HG02943 (cell line): ENCODE measurements around the gene GRIK2.

Experiments
- ATAC-seq: cut with Tn5 transposase; IDR thresholded peaks from one replicate; pipeline ENCODE4 v1.9.1; 2021; ENCODE audit warnings: mild to moderate bottlenecking, low read depth, moderate library complexity; ENCODE audit not compliant: unreplicated experiment

The GRIK2 gene

GRCh38 chr6:101840100-101840499, 446.6 kb downstream of the GRIK2 start:
- no peak for ATAC-seq

DNA sequence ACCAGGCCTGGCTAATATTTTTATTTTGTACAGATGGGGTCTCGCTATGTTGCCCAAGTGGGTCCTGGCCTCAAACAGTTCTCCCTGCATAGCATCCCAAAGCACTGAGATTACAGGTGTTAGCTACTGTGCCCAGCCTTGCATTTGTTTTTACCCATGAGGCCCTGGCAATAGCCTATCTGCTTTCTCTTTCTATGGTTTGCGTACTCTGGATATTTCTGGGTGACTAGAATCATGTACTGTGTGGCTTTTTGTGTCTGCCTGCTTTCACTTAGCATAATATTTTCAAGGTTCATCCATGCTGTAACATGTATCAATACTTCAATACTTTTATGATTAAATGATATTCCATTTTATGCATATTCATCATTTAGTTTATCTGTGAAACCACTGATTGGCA, 451.7 kb downstream of the GRIK2 start:
- no peak for ATAC-seq

- ATAC-seq, result no peak
Observed at GRCh38 chr6:101845621-101846020, 452.1 kb downstream of the GRIK2 start.

DNA sequence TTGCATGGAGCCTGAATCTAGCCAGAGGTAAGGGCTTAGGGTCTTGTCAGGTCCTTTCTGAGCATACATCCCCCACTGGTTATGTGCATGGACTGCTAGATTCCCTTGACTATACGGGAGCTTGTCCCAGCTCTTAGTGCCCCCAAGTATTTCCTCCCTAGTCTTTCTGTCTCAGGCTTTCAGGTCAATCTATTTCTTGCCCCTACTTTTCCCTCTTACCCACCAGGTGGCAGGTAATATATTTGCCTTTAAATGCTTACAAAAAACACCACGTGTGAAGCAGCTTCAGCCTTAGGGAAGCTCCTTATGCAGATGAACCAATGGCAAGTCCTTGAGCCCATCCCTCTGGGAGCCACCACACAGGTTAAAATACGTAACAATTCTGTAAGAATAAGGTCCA, 454.2 kb downstream of the GRIK2 start:
- no peak for ATAC-seq

GRCh38 chr6:101851911-101852310, 458.4 kb downstream of the GRIK2 start:
- ATAC-seq, result no peak

DNA sequence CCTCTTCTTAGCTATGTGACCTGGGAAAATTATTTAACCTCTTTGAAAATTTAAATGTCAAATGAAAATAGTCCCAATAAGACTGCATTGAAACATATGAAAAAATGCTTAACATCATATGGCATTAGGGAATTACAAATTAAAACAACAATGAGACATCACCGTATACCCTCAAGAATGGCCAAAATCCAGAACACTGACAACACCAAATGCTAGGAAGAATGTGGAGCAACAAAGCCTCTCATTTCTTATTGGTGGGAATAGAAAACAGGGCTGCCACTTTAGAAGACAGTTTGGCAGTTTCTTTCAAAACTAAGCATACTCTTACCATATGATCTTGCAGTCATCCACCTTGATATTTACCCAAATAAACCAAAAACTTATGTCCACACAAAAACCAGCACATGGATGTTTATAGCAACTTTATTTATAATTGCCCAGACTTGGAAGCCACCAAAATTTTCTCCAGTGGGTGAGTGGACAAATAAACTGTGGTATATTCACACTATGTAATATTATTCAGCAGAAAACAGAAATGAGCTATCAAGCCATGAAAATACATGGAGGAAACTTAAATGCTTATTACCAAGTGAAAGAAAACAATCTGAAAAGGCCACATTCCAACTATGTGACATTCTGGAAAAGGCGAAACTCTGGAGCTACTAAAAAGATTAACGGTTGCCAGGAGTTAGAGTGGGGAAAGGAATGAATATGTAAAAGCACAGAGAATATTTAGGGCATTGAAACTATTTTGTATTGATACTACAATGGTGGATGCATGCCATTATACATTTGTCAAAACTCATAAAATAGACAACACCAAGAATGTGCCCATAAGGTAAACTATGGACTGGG, 459.9 kb downstream of the GRIK2 start:
- ATAC-seq, result no peak

DNA sequence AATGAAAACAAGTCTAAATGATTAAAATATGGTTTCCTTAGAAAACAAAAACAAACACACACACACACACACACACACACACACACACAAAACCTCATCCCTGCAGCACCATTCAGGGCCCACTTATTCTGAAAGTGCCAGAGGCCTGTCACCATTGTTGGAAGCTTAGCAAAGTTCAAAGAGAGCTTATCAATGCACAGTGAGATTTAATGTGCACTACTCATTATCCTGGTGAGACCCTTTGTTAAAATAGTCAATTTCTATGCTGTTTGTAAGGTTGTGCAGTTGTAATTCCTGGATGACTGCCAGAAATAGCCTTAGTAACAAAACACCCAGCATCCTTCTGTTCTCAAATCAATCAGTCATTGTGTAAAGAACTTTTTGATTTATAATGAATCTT, 482.9 kb downstream of the GRIK2 start:
- ATAC-seq, result no peak

- ATAC-seq, result no peak
Observed at GRCh38 chr6:101878554-101879276, 485.2 kb downstream of the GRIK2 start.

DNA sequence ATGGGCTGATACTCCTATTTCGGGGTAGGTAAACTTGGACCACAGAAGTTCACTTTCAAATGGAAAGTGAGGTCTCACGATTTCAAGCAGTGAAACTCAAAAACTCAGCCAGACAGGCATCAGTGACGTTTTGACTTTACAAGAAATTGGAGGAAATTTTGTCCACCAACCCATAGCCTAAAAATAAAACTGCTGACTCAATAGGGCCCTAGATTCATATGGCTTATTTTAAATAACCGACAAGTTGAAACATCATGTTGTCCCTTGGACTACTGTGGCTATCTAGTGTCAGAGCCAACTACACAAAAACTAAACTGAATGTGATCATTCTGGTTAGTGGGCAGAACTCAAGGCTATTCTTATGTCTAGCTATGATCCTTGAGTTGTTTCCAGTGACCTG, 486.3 kb downstream of the GRIK2 start:
- ATAC-seq, result no peak

- no peak for ATAC-seq
Observed at GRCh38 chr6:101883505-101883904, 490.0 kb downstream of the GRIK2 start.

DNA sequence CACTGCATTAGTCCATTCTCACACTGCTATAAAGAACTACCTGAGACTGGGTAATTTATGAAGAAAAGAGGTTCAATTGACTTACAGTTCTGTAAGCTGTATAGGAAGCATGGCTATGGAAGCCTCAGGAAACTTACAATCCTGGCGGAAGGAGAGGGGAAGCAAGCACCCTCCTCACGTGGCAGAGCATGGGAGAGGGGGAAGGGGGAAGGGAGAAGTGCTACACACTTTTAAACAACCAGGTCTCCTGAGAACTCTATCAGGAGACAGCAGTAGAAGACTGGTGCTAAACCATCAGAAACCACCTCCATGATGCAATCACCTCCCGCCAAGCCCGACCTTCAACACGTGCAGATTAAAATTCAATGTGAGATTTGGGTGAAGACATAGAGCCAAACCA, 494.0 kb downstream of the GRIK2 start:
- ATAC-seq, result no peak

- no peak for ATAC-seq
Observed at GRCh38 chr6:101907356-101908217, 514.1 kb downstream of the GRIK2 start.

GRCh38 chr6:101909366-101909765, 515.9 kb downstream of the GRIK2 start:
- no peak for ATAC-seq

DNA sequence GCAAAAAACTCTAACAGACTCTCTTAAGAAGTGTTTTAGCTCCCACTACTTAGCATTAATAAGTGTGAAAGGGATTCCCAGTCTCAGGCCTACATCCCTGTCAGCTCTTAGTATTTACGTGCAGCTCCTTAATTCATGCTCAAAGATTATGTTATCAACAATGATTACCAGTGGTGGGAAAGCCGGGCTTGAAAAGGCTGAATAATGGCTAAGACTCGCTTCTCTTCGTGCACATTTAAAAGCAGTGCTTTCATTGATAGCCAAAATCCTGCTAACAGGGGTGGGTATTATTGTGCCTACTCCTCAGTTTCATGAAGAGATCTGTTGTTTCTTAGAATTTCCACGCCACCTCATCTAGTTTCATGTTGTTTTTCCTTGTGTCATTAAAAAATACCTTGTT, 518.8 kb downstream of the GRIK2 start:
- no peak for ATAC-seq

DNA sequence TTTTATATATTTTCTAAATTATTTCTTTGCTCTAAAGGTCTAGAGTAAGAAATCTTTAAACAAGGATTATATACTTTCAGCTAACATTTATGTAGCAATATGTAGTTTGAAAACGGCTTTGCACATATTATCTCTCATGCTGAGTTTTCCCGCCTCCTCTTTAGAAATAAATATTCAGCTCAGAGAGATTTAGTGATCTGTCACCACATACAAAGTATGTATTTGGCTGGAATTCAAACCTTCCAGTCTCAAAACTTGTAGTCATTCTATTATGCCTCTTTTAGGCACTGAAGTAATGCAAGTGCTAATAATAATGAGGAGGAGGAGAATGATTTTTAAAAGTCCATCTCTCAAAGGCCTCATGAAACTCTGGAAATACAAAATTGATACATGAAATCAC, 525.0 kb downstream of the GRIK2 start:
- no peak for ATAC-seq

GRCh38 chr6:101921829-101922450, 528.4 kb downstream of the GRIK2 start:
- no peak for ATAC-seq

DNA sequence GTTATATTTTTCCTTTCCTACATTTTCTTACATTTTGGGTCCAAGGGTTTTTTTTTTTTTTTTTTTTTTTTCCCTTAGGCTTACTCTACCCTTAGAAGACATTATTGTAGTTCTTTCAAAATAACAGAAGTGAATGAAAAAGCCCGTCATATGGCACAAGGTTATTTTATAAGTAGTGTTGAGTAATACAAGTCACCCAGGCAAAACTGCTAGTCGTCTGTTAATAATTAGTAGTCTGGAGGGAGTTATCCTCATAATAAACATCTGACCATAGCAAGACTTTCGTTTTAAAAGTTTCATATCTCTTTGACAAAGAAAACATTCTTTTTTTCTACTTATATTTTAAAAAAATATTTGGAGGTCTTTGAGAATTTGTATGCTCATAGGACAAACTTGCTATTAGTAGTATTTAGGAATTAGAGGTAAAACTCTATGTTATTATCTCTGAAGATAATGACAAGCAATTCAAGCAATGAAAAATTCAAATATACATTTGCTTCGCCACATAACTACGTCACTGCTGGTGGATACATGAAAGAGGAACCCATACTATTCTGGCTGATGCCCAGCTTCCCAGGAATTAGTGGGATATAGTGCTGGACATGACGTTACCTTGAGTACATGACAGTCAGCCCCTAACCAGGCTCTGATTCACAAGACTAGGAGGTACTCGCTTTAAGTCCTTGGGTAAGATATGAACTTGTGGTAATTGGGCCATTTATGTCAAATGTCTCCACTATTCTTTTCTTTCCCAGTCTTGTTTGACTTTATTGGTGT, 532.8 kb downstream of the GRIK2 start:
- no peak for ATAC-seq

GRCh38 chr6:101931766-101932165, 538.3 kb downstream of the GRIK2 start:
- ATAC-seq, result no peak

- ATAC-seq, result no peak
Observed at GRCh38 chr6:101932704-101933103, 539.2 kb downstream of the GRIK2 start.

GRCh38 chr6:101935732-101936131, 542.2 kb downstream of the GRIK2 start:
- ATAC-seq, result no peak
